GM12874 (cell line): ENCODE data around the gene PTPRR.

ENCODE experiments used
- CTCF ChIP-seq: IDR thresholded peaks from 2 replicates; pipeline ENCODE4 v1.5.1; 2011; ENCODE audit warnings: low read depth, mild to moderate bottlenecking, control low read depth, low read length, moderate library complexity; ENCODE audit not compliant: insufficient read depth

The PTPRR gene

DNA sequence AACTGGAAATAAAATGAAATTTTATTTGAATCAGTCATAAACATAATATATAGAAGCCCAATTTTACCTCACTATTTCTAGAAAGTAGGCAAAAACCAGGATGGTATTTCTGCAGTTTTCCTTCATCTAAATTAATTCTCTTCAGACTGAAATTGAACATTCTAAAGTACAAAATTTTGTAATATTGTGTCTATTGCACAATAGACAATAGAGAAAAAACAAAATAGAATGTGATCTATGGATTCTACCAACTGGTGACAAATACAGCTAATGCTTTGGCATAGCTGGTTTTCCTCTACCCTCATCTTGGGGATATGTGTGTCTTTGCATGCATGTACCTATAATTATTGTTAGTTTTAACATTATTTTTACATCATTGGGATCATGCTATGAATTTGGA lies 8.5 kb upstream of the PTPRR start:
- TF ChIP-seq CTCF: no peak

DNA sequence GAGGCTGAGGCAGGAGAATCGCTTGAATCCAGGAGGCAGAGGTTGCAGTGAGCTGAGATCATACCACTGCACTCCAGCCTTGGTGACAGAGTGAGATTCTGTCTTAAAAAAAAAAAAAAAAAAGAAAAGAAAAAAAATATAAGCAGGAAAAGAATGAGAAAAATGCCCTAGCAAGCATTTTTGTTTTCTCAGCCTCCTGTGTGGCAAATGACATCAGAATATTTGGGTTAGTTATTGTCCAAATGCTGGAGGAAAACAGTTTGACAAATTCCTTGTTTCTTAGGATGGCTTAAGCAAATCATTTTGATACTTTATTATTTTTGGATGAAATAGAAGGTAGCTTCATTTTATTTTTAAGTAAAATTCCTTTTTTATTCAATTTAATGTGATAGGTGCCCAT lies 7.5 kb upstream of the PTPRR start:
- no peak for TF ChIP-seq CTCF

- TF ChIP-seq CTCF: no peak
Observed at GRCh38 chr12:70927356-70927755, 6.8 kb upstream of the PTPRR start.

GRCh38 chr12:70925539-70925938 lies 5.0 kb upstream of the PTPRR start:
- no peak for TF ChIP-seq CTCF

DNA sequence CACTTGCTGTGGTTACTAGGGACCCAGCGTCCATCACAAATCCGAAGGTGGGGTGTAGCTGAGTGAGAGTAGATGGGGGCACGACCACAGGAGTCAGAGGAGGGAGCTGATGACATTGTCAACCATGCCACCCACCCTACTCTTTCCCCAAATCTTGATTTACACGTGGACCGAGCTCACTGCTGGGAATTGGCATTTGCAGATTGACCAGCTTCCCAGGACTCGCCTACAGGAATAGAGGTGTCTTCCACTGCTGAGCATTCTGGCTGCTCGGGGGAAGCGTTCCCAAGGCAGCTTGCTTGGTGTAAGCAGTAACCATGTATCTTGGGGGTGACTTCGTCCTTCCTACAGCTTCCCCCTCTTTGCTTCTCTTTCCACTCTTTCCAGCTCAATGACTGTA lies 353 bp upstream of the PTPRR start:
- TF ChIP-seq CTCF: no peak

DNA sequence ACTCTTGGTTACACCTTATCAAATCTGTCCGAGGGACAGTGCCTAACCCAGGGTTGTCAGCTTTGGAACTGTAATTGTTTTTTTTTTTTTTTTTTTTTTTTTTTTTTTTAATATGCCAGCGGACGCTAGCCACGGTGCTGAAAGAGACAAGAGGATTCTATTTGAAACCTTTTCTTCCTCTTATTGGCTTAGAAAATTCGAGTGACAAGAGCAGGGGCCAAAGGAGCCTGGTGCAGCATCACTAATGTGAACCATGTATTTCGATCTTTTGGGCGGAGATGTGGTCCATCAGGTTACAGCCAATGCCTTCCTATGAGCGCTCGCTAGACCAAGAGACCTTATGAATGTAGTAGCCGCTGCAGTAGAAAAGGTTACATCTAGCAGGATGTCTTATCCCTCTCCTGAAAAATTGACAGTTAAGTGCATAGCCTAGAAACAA lies 922 bp downstream of the PTPRR start:
- no peak for TF ChIP-seq CTCF

- TF ChIP-seq CTCF: no peak
Observed at GRCh38 chr12:70919176-70919575, 1.4 kb downstream of the PTPRR start.

- TF ChIP-seq CTCF: no peak
Observed at GRCh38 chr12:70918321-70918720, 2.2 kb downstream of the PTPRR start.
